Astrocyte (in vitro differentiated cells and primary cell): ENCODE data around the gene UAP1L1. TPM values are rescaled to one million over a fixed set of nuclear protein-coding genes. Genes with fewer than 3 reads are reported as not detected.

Experiments used
- DNase-seq: peaks from one replicate; pipeline ENCODE4 v3.0.0-alpha.2; 2010; ENCODE audit warnings: low read depth
- FAIRE-seq: peaks from 2 replicates; lab custom pipeline; 2011; peaks lifted over from hg19 to GRCh38; lab: Jason Lieb, UNC
- H2AFZ ChIP-seq: 2 replicates; pipeline ENCODE4 v1.6.0; 2012; ENCODE audit warnings: low read depth, low read length, inconsistent platforms
- H3K27ac ChIP-seq: 2 replicates; pipeline ENCODE4 v1.5.1; 2011; ENCODE audit warnings: low read depth, low read length, inconsistent platforms
- H3K27me3 ChIP-seq: 2 replicates; pipeline ENCODE4 v1.6.0; 2011; ENCODE audit warnings: low read length, inconsistent platforms; ENCODE audit not compliant: insufficient read depth
- H3K36me3 ChIP-seq: 2 replicates; pipeline ENCODE4 v1.5.1; 2011; ENCODE audit warnings: low read length, inconsistent platforms; ENCODE audit not compliant: insufficient read depth
- H3K4me1 ChIP-seq: 2 replicates; pipeline ENCODE4 v1.5.1; 2011; ENCODE audit warnings: low read length, inconsistent platforms; ENCODE audit not compliant: insufficient read depth
- H3K4me2 ChIP-seq: 2 replicates; pipeline ENCODE4 v1.6.0; 2012; ENCODE audit warnings: low read length, inconsistent platforms
- H3K4me3 ChIP-seq: 2 replicates; pipeline ENCODE4 v1.5.1; 2011; ENCODE audit warnings: low read depth, mild to moderate bottlenecking, low read length, inconsistent platforms; ENCODE audit not compliant: insufficient read depth
- H3K79me2 ChIP-seq: 2 replicates; pipeline ENCODE4 v1.6.0; 2012; ENCODE audit warnings: mild to moderate bottlenecking, low read length, inconsistent platforms; ENCODE audit not compliant: insufficient read depth
- H3K9ac ChIP-seq: 2 replicates; pipeline ENCODE4 v1.6.0; 2012; ENCODE audit warnings: mild to moderate bottlenecking, low read length, inconsistent platforms
- H3K9me3 ChIP-seq: 2 replicates; pipeline ENCODE4 v1.5.1; 2012; ENCODE audit warnings: low read depth, mild to moderate bottlenecking, low read length, inconsistent platforms; ENCODE audit not compliant: insufficient read depth
- H4K20me1 ChIP-seq: 2 replicates; pipeline ENCODE4 v1.6.0; 2012; ENCODE audit warnings: low read length, inconsistent platforms; ENCODE audit not compliant: insufficient read depth
- H3K27ac Mint-ChIP-seq: one replicate; pipeline ENCODE4 v1.8.0; 2021; ENCODE audit warnings: mild to moderate bottlenecking, mixed read lengths; ENCODE audit not compliant: unreplicated experiment
- H3K27me3 Mint-ChIP-seq: one replicate; pipeline ENCODE4 v1.8.0; 2021; ENCODE audit warnings: low read depth, mixed read lengths; ENCODE audit not compliant: unreplicated experiment
- H3K36me3 Mint-ChIP-seq: one replicate; pipeline ENCODE4 v1.8.0; 2021; ENCODE audit warnings: low read depth, mixed read lengths; ENCODE audit not compliant: unreplicated experiment
- H3K4me1 Mint-ChIP-seq: one replicate; pipeline ENCODE4 v1.8.0; 2021; ENCODE audit warnings: low read depth, mixed read lengths; ENCODE audit not compliant: unreplicated experiment
- H3K4me3 Mint-ChIP-seq: one replicate; pipeline ENCODE4 v1.8.0; 2021; ENCODE audit warnings: mild to moderate bottlenecking, moderate library complexity, mixed read lengths; ENCODE audit not compliant: unreplicated experiment
- H3K9me3 Mint-ChIP-seq: one replicate; pipeline ENCODE4 v1.8.0; 2021; ENCODE audit warnings: mild to moderate bottlenecking, mixed read lengths; ENCODE audit not compliant: unreplicated experiment
- CTCF ChIP-seq: IDR thresholded peaks from 2 replicates; pipeline ENCODE4 v1.5.1; 2011; ENCODE audit warnings: low read depth, mild to moderate bottlenecking, inconsistent platforms, low read length, moderate library complexity; ENCODE audit not compliant: insufficient read depth
- EZH2 ChIP-seq: IDR thresholded peaks from 2 replicates; pipeline ENCODE4 v1.6.1; 2012; ENCODE audit warnings: mild to moderate bottlenecking, low read length, inconsistent platforms; ENCODE audit not compliant: insufficient read depth
- total RNA-seq: library from RNA; stranded (reverse); gene quantifications from 2 replicates; pipeline ENCODE4 v1.2.1, GENCODE V29; 2021

Gene UAP1L1
- total RNA-seq, 1 donor from 2014 or later: 4.0 TPM

GRCh38 chr9:137095664-137096517, 18.6 kb downstream of the UAP1L1 start:
- Mint-ChIP-seq H3K27ac (no peak overlapping the region), H3K4me3 (no peak overlapping the region), H3K36me3 (peaks cover 18% of the 10 kb centered on the region), H3K27me3 (no peaks in the 10 kb centered on the region), H3K4me1 (no peaks in the 10 kb centered on the region), H3K9me3 (no peaks in the 10 kb centered on the region)
- Histone ChIP-seq H3K27me3 (no peaks in the 10 kb centered on the region), H2AFZ (no peak overlapping the region), H3K4me2 (no peak overlapping the region), H3K9me3 (no peaks in the 10 kb centered on the region), H4K20me1 (peaks cover 10% of the 10 kb centered on the region), H3K36me3 (peaks cover 10% of the 10 kb centered on the region), H3K79me2 (no peaks in the 10 kb centered on the region), H3K9ac (no peak overlapping the region), H3K4me1 (no peaks in the 10 kb centered on the region), H3K27ac (no peak overlapping the region), H3K4me3 (no peak overlapping the region)
- DNase-seq (no peak), FAIRE-seq (no peak)
- no peak for TF ChIP-seq EZH2
- TF ChIP-seq CTCF: no peak

GRCh38 chr9:137096785-137097546, 19.6 kb downstream of the UAP1L1 start:
- no peak overlapping the region for H3K9ac ChIP-seq
- TF ChIP-seq CTCF (no peak), EZH2 (no peak)
- H3K4me1 ChIP-seq: no peaks in the 10 kb centered on the region
- no peaks in the 10 kb centered on the region for H3K9me3 Mint-ChIP-seq
- no peak for DNase-seq
- H3K27ac Mint-ChIP-seq: no peak overlapping the region
- no peak for FAIRE-seq
- no peaks in the 10 kb centered on the region for H3K79me2 ChIP-seq
- no peak overlapping the region for H2AFZ ChIP-seq
- H3K27me3 ChIP-seq: no peaks in the 10 kb centered on the region
- H3K4me1 Mint-ChIP-seq: no peaks in the 10 kb centered on the region
- no peaks in the 10 kb centered on the region for H3K27me3 Mint-ChIP-seq
- peaks cover 17% of the 10 kb centered on the region for H3K36me3 Mint-ChIP-seq
- no peak overlapping the region for H3K4me3 ChIP-seq
- H4K20me1 ChIP-seq: peaks cover 6% of the 10 kb centered on the region
- H3K36me3 ChIP-seq: peaks cover 20% of the 10 kb centered on the region
- peaks cover 4% of the 10 kb centered on the region for H3K9me3 ChIP-seq
- no peak overlapping the region for H3K4me2 ChIP-seq
- no peak overlapping the region for H3K4me3 Mint-ChIP-seq
- no peak overlapping the region for H3K27ac ChIP-seq
